GM12875 (cell line): ENCODE measurements around the gene SYT9.

Source experiments
- H3K4me3 ChIP-seq: one replicate; pipeline ENCODE4 v1.5.1; 2011; ENCODE audit warnings: low read depth, low read length, control low read depth
- CTCF ChIP-seq: IDR thresholded peaks from 2 replicates; pipeline ENCODE4 v1.5.1; 2011; ENCODE audit warnings: low read depth, mild to moderate bottlenecking, control low read depth, inconsistent platforms, low read length, moderate library complexity, borderline replicate concordance; ENCODE audit not compliant: insufficient read depth

SYT9 gene

GRCh38 chr11:7480113-7480512 is 228.4 kb downstream of the SYT9 start:
- TF ChIP-seq CTCF = no peak
- H3K4me3 ChIP-seq = no peak overlapping the region

DNA sequence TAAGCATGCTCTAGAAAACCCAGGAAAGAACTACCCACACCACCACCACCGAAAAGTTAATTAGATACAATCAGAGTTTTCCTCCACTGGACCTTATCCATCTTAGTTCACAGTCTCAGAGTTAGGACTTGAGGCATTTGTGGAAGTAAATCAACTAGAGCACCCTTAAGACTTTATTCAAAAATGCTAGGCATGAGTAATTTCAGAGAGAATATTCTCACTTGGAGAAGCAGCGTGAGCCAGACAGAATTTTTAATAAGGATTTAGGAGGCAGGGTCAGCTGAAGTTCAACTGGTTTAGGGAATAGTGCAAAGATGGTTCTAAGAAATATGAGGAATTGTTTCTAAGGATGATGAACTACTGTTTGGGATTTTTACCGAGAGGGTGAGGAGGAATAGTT is 232.4 kb downstream of the SYT9 start:
- H3K4me3 ChIP-seq = no peak overlapping the region
- TF ChIP-seq CTCF = no peak

- TF ChIP-seq CTCF = no peak
- no peak overlapping the region for H3K4me3 ChIP-seq
These were observed 232.9 kb downstream of the SYT9 start for GRCh38 chr11:7484645-7485044.

DNA sequence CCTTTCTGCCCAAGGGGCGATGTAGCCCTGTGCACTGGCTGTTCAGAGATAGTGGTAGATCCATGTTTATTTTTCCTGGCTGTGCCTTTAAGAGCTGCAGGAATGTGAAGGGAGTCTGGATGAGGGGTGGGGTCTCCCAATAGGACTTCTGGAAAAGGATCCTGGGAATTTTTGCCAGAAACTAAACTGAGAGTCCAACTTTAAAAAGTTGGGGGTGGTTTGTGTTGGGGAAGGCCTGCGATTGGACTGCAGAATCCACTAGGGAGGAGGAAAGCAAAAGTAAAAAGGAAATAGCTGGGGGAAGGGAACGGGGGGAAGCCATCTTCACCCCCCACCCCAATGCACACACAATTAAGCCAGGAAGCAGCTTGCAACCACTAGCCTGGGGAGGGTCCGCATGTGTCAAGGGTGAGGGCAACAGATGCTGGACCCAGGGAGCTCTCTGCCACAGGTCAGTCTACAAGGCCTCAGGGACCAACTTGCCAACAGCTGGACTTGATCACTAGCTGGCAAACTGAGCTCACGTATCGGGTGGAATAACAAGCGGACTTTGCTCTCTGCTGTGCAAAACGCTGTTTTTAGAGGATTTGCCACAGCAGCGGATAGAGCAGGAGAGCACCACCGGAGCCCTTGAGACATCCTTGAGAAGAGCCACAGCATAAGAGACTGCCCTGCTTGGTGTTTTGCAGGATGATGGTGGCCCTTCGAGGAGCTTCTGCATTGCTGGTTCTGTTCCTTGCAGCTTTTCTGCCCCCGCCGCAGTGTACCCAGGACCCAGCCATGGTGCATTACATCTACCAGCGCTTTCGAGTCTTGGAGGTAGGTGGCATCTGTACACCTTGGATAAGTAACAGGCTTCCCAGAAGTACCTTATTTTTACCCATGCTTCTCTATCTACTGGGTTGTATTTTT is 233.7 kb downstream of the SYT9 start, which contains the start of gene OLFML1:
OLFML1 (plus strand) TSS at position 321 of the 912 bp plus-strand sequence; CDS start at position 691, 370 bp downstream.
- H3K4me3 ChIP-seq = no peak within 1 kb of the TSS
- no peak for TF ChIP-seq CTCF

DNA sequence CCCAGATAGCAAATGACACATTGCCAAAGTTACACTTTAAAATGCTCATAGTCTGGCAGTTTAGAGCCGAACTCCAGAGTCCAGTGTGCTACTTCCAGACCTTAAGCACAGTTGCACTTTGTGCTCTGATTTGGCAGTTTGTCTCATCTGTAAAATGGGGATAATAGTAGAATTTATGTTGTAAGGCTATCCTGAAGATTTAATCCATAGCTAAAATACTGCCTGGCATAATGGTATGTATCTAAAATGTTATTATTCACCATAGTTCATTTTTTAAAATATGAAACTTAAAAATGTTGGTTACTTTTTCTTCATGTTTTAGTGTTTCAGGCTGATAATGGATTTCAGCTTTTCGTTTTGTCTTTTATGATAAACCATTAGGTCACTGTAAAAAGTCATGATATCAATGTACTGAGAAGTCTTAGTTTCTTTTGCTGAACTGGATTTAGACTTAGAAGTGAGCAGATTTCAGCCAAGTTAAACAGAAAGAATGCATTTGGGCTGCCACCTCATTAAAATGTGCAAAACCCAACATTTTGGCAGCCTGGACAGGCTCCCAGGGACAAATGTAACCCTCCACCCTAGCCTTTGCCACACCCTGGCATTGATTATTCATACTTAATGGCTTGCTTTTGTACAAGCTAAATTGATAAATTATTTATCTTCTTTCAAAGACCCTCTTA is 234.5 kb downstream of the SYT9 start:
- TF ChIP-seq CTCF = no peak
- no peak overlapping the region for H3K4me3 ChIP-seq

DNA sequence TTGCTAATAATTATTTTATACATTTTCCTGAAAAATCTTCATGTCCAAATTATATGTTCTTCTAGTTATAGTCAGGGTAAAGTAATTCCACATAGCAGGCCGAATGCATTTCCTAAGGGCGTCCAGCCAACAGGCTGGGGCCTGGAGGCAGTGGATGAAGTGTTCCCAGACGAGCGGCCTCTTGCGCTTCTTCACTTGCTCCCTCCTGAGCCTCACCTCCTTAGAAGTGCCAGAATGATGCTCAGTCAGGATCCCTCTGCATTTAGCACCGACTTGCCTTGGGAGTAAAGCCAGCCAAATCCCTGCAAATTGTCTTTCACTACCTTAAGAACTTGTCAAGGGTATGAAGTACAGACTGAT is 235.1 kb downstream of the SYT9 start:
- TF ChIP-seq CTCF = no peak
- no peak overlapping the region for H3K4me3 ChIP-seq
